ENCODE measurements around the gene P2RX1.
"Not testable (repeated sequence)": the region's sequence is repeated elsewhere in the genome, so short reads cannot be mapped to it uniquely, and the experiment has no call there.

Gene P2RX1

DNA sequence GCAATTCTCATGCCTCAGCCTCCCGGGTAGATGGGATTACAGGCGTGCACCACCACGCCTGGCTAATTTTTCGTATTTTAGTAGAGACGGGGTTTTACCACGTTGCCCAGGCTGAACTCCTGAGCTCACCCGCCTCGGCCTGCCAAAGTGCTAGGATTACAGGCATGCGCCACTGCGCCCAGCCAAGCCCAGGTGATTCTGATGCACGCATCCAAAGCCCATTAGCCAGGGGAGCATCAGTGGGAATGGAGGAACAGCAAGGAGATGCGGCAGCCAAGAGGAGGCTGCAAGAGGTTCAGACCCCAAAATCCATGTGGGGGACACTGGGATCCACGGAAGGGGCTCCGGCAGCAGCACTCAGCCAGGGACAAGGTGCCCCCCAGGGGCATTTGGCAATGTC is 35.9 kb upstream of the P2RX1 start:
- DNase-seq (ENCODE audit: low read depth, low spot score) = no peak

- no peak for DNase-seq (ENCODE audit: low read depth, low spot score)
Observed at GRCh38 chr17:3951420-3951819, 35.2 kb upstream of the P2RX1 start.

- DNase-seq (ENCODE audit: low read depth, low spot score) = no peak
Observed at GRCh38 chr17:3951003-3951402, 34.7 kb upstream of the P2RX1 start.

DNA sequence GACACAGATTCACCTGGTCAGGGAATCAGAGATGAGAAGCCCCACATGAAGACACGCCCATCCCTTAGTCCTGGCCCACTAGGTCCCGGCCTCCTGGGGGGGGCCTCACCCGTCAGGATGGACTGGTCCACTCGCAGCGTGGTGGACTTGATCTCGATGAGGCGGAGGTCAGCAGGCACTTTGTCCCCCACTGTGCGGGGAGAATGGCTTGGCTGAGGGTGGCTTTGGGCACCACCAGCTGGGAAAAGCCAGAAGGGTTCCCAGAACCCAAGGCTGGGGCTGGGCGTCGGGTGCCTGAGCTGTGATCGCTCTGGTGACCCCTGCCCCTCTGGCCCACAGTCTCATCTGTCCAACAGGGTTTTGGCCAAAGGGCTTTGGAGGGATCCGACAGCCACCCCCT is 34.3 kb upstream of the P2RX1 start:
- no peak for DNase-seq (ENCODE audit: low read depth, low spot score)

DNA sequence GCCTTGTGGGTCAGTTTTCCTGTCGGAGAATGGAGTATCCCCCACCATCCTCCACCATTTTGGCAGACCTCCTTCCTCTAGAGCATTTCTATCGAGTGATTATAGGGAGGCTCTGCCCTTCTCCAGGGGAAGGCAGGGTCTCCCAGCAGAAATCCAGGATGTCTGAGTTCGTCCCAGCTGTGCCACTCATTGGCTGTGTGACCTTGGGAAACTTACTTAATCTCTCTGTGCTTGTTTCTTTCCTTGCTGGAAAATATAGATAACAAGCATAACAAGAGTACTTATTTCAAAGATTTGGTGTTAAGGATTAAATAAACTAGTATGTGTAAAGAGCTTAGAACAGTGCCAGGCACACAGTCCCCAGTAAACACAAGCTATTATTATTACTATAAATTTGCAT is 33.2 kb upstream of the P2RX1 start:
- DNase-seq (ENCODE audit: low read depth, low spot score) = no peak

- not testable (repeated sequence) for DNase-seq (ENCODE audit: low read depth, low spot score)
Observed at GRCh38 chr17:3948551-3948950, 32.3 kb upstream of the P2RX1 start.

GRCh38 chr17:3947318-3947810 is 31.1 kb upstream of the P2RX1 start:
- DNase-seq (ENCODE audit: low read depth, low spot score) = no peak

DNA sequence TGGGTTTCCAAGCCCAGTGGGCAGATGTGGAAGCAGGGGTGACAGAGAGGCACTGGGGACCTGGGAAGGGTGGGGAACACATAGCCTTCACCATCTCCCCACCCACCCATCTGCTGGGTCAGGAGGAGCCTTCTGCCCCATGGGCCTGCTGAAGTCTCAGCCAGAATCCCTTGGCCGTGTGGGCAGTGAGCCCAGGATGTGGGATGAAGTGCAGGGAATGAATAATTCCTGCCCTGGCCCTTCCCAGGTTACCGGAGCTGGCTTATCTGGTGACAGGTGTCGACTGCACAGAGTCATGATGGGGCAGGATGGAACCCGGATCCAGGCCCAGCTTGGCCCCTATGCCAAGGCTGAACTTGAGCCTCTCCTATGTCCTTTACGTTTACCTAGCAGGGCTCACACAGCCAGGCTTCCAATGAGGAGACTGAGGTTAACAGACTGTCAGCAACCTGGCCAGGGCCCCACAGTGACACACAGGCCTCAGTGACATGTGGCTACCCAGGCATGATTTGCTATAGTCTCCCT is 30.5 kb upstream of the P2RX1 start:
- DNase-seq (ENCODE audit: low read depth, low spot score) = no peak

GRCh38 chr17:3944485-3945388 is 28.5 kb upstream of the P2RX1 start:
- DNase-seq (ENCODE audit: low read depth, low spot score) = no peak

- DNase-seq (ENCODE audit: low read depth, low spot score) = no peak
Observed at GRCh38 chr17:3943240-3943891, 27.1 kb upstream of the P2RX1 start.

- DNase-seq (ENCODE audit: low read depth, low spot score) = no peak
Observed at GRCh38 chr17:3940965-3941698, 24.9 kb upstream of the P2RX1 start.

- DNase-seq (ENCODE audit: low read depth, low spot score) = no peak
Observed at GRCh38 chr17:3937359-3937758, 21.1 kb upstream of the P2RX1 start.

DNA sequence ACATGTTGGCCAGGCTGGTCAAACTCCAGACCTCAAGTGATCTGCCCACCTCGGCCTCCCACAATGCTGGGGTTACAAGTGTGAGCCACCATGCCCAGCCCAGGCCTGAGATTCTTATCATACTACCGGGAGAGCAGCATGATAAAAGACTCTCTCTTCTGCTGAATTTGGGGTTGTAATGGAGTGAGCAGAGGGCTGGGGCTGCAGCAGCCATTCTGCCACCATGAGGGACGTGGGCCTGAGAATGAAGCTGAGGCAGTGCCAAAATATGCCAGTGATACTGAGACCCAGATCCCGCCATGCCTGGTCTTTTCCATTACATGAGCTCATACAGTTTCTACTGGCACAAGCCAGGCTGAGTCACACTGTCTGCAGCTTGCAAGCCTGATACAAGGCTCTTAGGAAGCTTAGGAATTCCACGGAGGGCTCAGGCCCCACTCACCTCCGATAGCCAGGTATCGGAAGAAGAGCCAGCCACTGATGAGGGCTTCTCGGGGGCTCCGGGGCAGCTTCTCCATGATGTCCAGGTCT is 19.6 kb upstream of the P2RX1 start:
- DNase-seq (ENCODE audit: low read depth, low spot score) = no peak

DNA sequence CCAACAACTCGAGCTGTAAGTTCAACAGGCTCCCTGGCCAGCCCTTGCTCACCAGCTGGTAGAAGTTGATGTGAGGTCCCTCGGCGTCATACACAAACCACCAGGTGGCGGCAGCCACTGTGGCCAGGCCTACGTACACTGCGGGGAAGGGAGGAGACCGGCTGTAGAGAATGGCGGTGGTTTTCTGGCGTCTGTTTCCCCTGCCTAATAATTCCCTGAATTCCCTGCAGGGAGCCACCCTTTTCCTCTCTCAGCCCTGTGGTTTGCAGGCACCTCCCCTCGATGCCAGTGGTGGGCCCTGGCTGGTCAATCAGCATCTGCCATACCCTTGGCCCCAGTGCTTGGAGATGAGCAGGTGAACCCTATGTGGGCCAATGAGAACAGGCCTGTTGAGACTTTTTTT is 18.9 kb upstream of the P2RX1 start:
- DNase-seq (ENCODE audit: low read depth, low spot score) = no peak

DNA sequence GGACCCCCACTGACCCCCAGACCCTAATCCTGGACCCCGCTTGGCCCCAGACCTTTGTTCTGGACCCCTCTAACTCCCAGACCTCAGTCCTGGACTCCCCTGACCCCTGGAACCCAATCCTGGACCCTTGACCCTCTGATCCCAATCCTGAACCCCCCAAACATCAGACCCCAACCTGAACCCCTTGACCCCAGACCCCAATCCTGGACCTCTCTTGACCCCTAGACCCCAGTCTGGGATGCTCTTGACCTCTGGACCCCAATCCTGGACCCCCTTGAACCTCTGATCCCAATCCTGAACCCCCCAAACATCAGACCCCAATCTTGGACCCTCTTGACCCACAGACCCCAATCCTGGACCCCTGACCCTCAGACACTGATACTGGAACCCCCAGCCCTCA is 13.5 kb upstream of the P2RX1 start:
- no peak for DNase-seq (ENCODE audit: low read depth, low spot score)

- DNase-seq (ENCODE audit: low read depth, low spot score) = no peak
Observed at GRCh38 chr17:3929181-3929580, 12.9 kb upstream of the P2RX1 start.

DNA sequence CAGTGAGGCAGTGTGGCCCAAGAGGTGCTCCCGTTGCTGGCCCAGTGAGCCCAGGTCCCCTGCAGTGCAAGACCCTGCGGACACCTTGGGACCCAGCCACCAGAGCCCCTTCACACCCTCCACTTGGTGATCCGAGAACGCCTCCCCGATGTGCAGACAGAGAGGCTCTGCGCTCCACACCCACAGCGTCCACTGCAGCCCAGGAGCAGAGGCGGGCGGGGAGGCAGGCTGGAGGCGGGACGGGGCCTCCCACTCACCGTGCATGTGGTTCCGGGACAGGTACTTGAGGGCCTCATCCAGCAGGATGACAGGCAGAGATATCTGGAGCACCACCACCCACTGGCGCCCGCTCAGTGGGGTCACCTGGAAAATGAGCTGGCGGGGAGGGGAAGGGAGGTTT is 12.1 kb upstream of the P2RX1 start:
- no peak for DNase-seq (ENCODE audit: low read depth, low spot score)

DNA sequence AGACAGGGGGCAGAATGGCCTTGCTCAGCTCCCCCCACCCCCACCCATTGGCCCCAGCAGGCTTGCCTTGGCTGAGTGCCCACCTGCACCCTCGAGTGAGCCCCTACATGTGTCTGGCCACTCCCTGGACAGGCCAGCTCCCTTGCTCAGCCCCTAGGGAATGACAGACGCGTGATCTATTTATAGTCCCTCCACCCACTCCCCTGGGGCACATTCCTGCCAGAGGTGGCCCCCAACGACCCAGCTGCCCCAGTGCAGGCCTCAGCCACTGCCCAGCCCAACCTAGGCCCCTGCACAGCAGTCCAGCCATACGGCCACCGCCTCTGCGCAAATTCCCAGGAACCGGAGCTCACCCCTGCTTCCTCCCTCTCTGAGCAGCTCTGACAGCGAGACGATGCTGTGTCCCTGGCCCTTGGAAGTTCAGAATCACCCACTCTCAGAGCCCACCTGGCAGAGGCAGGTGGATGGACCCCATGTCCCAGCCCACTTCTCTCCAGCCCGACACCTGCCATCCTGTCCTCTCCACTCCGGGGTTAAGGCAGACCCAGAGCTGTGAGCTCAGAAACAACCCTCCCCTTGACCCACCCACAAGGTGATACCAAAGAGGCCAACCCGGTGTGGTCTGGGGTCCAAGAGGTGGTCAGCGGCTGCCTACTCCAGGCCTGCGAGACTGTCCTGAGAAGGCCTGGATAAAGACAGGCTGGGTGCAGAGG is 11.5 kb upstream of the P2RX1 start:
- no peak for DNase-seq (ENCODE audit: low read depth, low spot score)

DNA sequence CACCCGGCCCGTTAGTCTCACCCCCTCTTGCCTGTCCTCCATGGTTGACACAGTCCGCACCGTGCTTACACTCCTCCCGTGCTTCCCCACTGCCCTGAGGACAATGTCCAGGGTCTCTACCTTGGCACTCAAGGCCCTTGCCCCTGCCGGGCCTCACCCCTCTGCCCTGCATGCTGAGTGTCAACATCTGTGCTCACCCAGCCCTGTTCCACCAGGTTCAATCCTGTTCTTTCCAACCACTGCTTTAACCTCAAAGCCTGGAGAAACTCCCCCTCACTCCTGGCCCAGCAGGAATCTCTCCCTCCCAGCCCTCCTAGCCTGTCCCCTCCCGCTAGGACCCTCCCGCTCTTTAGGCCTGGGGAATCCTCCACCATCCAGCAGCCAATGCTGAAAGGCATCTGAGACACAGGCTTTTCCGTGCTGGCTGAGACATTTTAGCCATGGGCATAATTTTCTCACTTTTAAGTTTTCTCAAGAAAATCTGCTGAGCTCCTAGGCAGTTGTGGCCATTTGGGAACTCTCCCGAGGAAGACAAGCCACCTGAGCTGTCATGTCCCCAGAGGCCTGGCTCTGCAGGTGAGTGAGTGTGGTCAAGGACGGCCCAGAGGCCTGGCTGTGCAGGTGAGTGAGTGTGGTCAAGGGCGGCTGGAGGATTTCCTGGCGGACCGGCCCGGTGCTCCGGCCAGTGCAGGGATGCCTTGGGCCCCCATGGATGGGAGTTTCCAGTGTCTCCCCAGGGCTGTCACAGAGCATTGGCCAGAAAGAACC is 10.8 kb upstream of the P2RX1 start:
- no peak for DNase-seq (ENCODE audit: low read depth, low spot score)
